Stimulated activated CD4-positive, alpha-beta T cell treated with anti-CD3 and anti-CD28 coated beads, Interleukin-1b, Interleukin-23, amount 100 ng/mL, for 48 hours (primary cell): Measurements from ENCODE around the gene BLOC1S6.

Experiments used
- DNase-seq: peaks from one replicate; pipeline ENCODE4 v3.0.0-alpha.2; 2020

The BLOC1S6 gene

DNA sequence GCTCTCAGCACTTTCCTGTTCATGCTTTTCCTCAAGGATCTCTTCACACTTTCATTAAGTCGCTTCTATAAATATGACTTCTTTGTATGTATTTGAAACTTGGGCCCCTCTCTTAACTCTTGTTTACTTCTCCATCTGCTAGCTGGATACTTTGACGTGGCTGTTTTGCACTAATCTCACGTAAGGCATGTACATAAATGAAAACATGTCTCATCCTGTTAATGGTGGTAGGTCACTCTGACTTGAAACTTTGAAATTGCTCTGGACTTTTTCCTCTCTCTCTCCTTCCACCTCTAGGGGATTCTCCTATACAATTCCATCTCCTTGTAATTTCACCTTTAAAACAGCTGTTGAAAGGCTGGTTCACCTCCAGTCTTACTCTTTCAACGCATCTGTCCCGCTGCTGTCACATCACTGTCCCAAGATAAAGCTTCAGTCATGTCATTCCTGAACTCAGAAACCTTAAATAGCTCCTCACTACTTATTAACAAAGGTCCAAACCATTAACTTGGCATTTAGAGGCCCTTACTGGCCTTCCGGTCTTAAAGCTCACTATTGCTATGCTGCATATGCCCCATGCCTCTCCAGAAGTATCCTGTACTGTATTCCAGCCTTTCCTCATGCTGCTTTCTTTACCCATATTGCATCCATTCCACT lies 1.2 kb downstream of the BLOC1S6 start:
- no peak for DNase-seq

DNA sequence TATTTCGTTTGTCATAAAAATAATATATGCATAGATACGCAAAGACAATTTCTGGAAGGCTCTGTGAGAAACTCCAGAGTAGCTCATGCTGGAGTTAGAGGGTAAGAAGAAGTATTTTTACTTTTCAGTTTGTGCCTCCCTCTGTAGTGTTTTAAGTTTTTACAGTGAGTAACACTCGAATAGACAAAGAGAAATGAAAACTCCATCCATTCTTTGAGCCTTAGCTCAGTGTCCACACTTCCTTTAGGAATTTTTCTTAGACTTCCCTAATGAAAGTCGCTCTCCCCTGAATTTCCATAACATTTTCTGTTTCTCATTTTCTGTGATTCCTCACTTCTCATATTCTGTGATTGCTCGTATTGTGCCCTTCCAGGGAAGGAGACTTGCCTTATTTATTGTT lies 2.1 kb downstream of the BLOC1S6 start:
- DNase-seq: no peak

DNA sequence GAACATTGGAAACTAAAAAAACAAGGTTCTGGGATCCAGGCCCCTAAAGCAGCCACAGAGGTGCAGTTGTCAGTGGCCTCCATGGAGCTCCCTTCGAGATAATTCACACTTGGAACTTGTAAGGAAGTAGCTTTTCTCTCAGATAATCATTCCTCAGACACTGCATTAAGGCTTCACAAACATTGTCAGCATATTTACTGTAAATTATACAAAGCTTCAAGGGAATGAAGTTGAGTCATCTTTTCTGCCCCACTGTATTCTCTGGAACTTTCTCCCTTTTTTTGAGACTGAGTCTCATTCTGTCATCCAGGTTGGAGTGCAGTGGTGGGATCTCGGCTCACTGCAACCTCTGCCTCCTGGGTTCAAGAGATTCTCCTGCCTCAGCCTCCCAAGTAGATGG lies 7.1 kb downstream of the BLOC1S6 start:
- no peak for DNase-seq

DNA sequence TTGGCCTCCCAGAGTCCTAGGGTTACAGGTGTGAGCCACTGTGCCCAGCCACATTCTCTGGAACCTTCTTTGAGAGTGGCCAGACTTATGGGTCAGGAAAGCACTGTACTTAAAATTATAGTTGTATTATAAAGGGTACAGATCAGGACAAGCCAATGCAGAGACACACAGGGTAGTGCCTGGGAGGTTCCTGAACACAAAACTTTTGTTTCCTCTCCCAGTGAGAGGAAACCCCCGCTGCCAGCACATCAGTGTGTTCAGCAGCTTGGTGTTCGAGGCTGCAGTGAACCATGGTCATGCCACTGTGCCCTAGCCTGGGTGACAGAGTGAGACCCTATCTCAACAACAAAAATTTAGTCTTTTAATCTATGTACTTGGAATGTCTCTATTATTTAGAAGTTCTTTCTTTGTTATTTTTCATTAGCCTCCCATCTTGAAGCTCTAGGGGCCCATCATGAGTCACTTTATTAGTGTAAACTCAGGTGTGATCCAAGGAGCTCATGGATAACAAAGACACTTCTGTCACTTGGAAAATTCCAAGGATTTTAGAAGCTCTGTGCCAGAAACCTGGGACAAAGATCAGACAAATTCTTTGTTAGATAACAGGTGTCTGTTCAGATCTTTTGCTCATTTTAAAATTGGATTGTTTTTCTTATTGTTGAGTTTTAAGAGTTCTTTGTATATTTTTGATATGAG lies 7.8 kb downstream of the BLOC1S6 start:
- no peak for DNase-seq

DNA sequence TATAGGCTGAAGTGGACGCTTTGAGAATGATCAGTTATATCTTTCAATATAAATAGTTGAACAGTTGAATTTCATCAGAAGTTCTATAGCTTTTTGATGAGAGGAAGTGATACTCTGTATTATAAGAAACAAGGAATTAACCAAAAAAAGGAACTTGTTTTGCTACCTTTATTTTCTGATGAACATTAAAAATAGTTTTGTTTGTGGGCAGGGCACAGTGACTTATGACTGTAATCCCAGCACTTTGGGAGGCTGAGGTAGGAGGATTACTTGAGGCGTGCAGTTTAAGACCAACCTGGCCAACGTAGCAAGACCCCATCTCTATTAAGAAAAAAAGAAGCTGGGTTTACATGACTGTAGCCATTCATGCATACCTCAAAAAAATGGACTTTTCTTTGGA lies 16.7 kb downstream of the BLOC1S6 start:
- no peak for DNase-seq

DNA sequence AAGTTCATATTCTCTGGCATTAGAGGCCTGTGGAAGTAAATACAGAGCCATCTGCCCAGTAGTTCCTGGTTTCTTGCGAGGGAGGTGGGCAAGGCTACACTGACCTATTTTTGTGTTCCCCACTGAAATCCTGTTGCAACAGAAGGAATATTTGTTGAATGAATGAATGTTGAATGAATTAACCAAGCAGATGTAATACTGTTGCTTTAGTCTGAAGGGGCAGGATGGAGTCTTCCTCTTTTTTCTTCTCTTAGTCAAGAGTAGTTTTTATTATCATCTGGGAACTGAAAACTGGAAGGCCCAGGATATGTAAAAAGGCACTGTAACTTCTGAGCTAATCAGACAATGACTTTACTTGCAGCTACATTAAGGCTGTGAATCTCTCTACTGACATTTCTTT lies 17.1 kb downstream of the BLOC1S6 start:
- no peak for DNase-seq

DNA sequence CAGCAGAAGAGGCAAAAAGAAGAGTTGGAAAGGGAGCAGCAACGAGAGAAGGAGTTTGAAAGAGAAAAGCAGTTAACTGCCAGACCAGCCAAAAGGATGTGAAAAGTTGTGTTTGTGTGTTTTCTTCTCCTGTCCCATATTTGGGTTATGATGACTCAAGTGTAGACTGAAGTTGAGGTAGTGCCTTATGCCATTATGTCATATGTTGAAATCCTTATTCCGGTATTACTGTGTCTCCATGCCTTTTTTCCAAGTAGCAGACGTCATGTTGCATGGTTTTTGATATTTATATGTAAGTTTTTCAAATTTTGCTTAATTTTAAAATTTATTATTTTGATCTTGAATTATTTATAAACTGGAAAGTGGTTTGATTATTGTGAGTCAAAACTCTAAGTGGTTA lies 19.2 kb downstream of the BLOC1S6 start:
- DNase-seq: no peak

DNA sequence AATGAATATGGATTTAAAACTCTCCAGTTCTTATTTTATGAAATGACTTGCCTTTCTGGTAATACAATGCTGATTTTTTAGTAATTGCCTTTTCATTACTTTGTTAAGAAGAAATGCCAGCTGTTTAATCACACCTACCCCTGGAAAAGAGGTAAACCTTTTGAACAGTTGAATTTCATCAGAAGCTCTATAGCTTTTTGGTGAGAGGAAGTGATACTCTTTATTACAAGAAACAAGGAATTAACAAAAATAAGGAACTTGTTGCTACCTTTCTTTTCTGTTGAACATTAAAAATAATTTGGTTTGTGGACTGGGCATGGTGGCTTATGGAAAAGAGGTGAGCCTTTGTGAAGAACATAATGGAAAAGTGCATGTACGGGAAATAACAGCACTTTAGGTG lies 19.7 kb downstream of the BLOC1S6 start:
- DNase-seq: no peak

DNA sequence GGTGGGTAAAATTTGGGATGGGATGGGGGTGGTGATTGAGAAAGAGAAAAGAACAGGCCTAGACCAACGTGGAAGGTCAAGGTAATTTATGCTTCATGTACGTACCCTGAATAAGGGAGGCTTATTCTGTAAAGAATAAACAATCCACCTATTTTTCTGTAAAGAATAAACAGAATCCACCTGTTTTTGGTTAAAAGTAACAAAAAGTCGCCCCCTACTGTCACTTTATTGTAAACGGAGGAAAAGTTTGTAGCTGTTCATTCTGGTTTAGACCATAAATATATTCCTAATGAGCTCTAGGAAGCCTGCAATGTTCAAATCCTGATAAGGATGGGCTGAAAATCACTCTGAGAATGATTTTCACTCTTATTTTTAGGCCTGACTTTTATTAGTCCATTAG lies 24.1 kb downstream of the BLOC1S6 start:
- no peak for DNase-seq

DNA sequence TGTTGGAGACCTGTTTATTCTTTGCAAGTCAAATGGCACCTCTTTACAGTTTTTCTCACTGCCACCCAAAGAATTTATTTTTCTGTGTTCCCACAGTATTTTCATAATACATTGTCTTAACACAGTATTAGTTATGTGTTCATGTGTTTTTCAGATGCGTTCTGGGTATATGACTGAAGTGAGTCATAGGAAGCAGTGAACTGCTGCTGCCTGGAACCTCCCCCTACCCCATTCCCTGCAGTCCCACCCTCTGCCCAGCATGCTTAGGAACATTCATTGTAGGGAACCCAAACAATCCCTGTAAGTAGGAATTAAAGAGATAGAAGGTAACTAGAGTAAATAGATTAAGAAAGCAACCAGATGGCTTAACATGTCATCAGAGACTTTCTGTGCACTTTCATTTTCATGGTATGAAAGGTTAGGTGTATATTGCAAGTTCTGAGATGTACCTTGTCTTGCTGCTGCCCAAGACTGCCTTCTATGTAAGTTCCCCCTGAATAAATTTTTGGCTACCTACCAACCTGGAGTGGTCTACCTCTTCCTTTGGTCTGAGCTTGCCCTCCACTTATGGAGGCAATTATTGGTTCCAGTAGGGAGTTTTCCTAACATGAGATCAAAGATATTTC lies 25.7 kb downstream of the BLOC1S6 start:
- DNase-seq: no peak

DNA sequence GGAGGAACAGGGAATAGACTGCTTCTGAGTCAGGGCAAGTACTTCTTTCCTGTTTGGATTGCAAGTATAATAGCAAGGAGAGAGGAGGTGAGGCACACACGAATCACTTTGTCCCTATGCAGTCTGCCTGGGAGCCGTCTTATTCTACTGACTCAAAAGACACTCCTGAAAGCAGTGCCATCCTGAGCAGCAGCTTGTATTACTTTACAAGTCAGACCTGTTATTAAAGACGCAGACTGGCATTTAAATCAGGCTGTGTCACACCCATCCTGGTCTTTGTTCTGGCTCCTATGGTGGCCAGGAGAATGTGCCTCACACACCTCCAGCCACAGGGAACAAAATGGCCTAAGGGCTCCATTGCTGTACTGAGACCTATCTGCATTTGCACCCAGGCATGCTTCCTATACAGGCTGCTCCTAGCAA lies 29.7 kb downstream of the BLOC1S6 start:
- DNase-seq: no peak

DNA sequence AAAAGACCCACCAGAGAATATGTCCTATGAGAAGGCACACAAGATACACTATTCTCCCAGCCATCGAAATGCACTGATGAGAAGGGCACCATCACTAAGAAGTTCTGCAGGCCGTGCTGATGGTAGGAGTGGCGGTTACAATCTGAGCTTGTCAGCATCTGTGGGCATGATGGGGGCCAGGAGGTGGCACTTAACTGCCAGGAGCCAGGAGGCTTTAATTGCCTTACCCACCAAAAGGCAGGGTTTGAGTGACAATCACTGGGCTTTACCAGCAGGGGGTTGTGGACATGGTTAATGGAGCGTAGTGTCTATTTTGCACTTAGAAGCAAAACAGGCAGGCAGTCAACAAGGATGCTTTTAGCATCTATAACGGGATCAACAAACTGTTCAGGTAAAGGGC lies 31.6 kb downstream of the BLOC1S6 start:
- DNase-seq: peak; percentile 19

DNA sequence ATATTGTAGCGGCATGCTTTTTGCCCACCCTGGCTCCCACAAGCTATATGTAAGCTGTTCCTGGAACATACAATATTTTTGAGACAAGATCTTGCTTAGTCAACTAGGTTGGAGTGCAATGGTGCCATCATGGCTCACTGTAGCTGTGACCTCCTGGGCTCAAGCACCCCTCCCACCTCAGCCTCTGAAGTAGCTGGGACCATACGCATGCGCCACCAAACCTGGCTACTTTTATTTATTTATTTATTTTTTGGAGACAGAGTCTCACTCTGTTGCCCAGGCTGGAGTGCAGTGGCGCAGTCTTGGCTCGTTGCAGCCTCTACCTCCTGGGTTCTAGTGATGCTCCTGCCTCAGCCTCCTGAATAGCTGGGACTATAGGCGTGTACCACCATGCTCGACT lies 41.0 kb downstream of the BLOC1S6 start:
- DNase-seq: no peak

DNA sequence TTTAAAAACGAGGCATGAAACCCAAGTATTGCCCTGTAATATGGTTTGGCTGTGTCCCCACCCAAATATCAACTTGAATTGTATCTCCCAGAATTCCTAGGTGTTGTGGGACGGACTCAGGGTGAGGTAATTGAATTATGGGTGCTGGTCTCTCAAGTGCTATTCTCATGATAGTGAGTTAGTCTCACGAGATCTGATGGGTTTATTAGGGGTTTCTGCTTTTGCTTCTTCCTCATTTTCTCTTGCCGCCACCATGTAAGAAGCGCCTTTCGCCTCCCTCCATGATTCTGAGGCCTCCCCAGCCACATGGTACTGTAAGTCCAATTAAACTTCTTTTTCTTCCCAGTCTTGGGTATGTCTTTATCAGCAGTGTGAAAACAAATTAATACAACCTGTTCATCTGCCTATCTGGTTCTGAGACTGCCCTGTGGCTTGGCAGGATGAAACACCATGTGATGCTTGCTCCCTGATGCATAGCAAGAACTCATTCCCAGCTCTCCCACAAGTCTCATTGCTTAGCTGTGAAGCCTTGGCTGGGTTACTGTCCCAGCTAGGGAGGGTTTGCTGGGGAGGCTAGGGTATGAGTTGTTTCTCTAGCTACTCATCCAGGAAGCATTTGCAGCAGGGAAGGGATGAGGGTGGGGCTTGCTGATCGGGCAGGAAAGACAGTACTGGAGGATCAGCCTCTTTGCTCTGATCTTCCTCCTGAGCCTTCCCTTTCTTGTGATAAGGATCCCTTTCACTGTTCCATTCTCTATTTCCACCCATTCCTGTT lies 43.9 kb downstream of the BLOC1S6 start:
- DNase-seq: no peak

DNA sequence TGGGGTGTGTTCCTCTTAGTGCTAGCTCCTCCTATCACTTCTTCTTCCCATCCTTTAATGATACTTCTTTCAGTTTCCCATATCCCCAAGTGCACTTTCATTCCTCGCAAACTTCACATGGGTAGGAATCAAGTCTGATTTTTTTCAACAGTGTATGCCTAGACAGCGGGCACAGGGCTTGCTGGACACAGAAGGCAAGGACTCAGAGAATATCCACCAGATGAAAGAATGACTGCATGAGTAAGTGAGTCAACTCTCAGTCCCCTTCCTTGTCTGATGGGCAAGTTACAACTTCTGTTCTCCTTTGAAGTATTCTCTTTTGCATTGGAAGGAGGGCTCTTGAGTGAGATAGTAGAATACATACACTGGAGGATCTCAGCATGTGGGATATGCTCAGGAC lies 44.6 kb downstream of the BLOC1S6 start:
- no peak for DNase-seq

DNA sequence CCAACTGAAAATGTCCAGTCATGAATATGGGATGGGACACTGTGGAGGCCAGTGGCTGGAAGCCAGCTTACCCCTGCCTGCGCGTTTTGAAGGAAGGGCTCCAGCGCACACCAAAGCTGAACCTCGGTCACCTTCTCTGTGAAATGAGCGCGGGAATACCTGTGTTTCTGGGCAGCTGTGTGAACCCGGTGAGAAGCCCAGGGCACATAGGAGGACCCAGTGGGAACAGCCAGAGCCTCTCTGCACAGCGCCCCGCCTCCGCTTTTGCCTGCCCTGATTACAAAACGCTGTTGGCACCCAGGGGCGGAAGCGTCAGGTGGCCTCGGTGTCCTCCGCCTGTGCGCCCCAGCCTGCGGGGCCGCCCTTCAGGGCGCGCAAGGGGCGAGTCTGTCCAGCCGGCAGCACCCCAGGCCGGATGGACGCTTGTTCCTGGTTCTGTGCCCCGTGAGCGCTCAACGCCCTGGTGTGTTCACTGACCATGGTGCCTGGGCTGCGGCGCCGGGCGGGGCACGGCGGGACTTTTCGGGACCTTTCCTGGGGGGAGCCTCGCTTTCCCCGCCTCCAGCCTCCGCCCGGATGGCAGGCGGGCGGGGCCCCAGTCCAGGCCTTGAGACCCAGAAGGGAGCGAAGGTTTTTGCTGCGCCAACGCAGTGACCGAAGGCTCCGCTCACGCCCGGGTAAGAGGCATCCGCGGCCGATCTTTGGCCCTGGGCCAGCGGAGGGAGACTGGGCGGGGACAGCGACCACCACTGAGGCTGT lies 47.4 kb downstream of the BLOC1S6 start, which contains the start of gene SQOR:
Gene SQOR (plus strand): TSS at position 598 of the 759 bp plus-strand sequence. CDS start 23,895 bp downstream, outside the sequence.
- DNase-seq: peak; percentile 68

DNA sequence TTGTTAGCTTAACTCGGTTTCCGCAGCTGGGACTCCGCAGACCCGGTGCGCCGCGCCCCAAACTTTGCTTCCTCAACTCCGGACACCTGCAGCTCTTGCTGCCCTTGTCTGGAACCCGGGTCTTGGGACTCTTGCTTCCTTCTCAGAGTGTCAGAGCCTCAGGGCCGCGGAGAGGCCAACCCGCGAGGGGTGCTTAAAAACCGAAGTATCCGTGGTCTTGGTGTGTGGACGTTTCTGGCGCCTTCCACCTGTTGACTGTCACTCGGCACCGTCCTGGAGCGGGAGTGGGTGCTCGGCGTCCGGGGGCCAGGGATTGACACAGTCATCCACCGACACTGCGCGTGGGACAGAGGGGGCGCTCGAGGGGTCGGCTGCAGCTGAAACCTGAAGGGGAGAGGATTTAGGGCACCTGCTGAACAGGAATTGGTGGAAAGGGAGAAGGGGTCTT lies 48.0 kb downstream of the BLOC1S6 start:
- peak; percentile 60 for DNase-seq

DNA sequence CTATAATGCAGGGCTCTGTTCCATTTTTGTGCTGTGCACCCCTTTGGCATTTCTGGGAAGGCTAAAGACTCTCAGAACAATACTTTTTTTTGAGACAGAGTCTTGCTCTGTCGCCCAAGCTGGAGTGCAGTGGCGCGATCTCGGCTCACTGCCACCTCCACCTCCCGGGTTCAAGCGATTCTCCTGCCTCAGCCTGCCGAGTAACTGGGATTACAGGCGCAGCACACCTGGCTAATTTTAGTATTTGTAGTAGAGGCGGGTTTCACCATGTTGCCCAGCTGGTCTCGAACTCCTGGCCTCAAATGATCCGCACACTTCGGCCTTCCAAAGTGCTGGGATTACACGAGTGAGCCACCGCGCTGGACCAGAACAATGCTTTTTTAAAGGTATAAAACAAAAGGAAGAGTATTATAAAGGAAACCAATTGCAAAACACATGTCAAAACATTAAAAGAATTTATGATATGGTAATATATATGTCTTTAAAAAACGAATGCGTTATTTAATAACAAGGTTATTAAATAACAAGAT lies 48.6 kb downstream of the BLOC1S6 start:
- DNase-seq: no peak

DNA sequence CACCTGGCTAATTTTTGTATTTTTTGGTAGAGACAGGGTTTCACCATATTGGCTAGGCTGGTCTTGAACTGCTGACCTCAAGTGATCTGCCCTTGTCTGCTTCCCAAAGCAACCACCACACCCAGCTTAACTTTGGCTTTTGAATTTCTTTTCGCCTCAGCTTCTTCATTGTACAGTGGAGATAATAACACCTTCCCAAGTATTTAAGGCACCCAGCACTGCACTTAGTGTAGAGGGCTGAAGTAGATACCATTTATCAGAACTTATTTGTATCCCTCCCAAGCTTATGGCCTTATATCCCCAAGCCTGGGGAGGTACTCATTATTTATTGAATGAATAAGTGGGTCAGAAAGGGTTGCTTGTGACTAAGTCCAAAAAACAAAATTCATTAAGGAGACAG lies 50.0 kb downstream of the BLOC1S6 start:
- no peak for DNase-seq

DNA sequence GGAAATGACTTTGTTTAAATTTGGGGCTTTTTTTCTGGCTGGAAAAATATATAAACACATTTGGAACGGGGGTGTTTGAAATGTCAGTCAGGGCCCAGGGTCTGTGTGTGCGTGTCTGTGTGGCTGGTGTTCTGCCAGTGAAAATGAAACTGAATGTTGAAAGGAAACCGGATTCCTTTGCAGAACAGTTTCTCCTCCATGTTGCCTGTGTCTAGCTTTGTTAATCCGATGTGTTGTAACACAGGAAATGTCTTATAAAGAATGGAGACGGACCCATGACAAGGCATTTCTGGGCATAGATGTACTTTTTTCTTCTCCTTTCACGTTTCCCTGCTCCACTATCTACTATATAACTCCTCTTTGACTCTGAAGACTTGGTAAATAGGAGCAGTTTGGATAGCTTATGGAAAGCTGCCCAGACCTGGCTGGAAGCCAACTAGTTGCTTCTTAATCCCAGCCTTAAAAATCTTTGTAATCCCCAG lies 50.4 kb downstream of the BLOC1S6 start:
- peak; percentile 60 for DNase-seq

DNA sequence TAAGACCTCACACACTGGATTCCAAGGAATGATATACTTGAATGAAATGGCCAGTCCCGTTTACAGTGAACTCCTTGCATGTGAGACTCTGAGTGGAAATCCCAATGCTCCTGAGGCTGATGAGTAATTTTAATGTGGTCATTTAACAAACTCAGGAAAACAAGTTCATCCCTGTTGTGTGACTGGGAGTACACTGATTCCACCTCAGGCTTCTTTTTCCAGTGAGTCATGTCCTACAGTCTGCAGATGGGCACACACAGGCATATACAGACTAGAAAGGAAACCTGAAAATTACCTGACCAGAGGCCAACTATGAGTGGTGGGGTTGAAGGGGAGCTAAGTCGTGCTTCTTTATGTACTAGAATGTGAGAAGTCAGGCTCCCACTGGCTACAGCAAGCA lies 53.4 kb downstream of the BLOC1S6 start:
- DNase-seq: no peak

DNA sequence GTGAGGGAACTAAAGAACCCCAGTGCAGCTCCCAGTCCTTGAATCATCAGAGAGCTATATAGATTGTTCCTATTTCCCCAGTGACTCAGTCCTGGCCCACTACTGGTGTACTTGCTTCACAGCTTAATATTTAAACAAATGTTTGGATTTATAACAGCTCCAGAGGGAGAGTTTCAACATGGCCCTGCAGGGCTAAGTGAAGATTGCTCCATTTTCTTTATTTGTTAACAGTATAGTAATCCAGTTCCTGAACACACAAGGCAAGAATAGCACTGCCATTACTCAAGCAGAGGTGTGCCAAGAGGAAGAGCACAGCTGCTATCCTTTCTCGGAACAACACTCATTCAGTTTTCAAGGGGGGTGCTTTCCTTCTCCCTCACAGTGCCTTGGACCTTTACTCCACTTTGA lies 54.2 kb downstream of the BLOC1S6 start:
- DNase-seq: no peak
